ENCODE measurements around the gene MED12L. TPM values are rescaled to one million over a fixed set of nuclear protein-coding genes. Genes with fewer than 3 reads are reported as not detected.
A peak's percentile ranks its signal among the peaks of the same experiment; 100 is the strongest.

The MED12L gene
- total RNA-seq, 6 donors from 2014 or later, result 0.27 to 1.5 (median 0.31) TPM; not detected in 2

DNA sequence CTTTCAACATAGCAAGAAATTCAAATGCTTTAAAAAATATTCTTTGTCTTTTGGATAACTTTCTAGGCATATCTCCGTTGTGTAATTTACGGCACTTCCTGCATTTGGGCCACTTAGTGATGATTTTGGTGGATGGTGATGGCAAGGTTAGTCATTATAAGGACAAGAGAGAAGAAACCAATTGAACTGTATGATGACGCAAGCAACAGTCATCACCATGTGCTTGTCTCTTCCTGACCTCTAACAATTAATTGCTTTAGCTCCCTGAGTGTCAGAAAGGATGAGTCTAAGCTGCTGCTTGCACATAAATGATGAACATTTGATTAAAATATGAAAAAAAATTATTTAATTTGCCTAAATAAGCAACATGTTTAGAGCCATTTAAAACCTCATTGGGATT lies 310.3 kb downstream of the MED12L start:
- Histone ChIP-seq H3K4me3 (no peak overlapping the region), H3K9me3 (no peaks in the 10 kb centered on the region), H3K36me3 (no peaks in the 10 kb centered on the region), H3K4me1 (no peaks in the 10 kb centered on the region), H3K27me3 (no peaks in the 10 kb centered on the region), H3K27ac (no peak overlapping the region)
- TF ChIP-seq POLR2A (IDR thresholded peaks at IDR 0.05) (no peak), POLR2AphosphoS5 (IDR thresholded peaks at IDR 0.05) (no peak), EP300 (IDR thresholded peaks at IDR 0.05) (no peak)
- TF ChIP-seq, protein P1, sequence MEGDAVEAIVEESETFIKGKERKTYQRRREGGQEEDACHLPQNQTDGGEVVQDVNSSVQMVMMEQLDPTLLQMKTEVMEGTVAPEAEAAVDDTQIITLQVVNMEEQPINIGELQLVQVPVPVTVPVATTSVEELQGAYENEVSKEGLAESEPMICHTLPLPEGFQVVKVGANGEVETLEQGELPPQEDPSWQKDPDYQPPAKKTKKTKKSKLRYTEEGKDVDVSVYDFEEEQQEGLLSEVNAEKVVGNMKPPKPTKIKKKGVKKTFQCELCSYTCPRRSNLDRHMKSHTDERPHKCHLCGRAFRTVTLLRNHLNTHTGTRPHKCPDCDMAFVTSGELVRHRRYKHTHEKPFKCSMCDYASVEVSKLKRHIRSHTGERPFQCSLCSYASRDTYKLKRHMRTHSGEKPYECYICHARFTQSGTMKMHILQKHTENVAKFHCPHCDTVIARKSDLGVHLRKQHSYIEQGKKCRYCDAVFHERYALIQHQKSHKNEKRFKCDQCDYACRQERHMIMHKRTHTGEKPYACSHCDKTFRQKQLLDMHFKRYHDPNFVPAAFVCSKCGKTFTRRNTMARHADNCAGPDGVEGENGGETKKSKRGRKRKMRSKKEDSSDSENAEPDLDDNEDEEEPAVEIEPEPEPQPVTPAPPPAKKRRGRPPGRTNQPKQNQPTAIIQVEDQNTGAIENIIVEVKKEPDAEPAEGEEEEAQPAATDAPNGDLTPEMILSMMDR (IDR thresholded peaks at IDR 0.05), result no peak
- ATAC-seq (ENCODE audit: low FRiP score in 2 of 2) (no peak), DNase-seq (no peak)
- WGBS, 2 donors, result 83 to 89% methylated on average over 3 of the region's 3 CpGs

- H3K27ac ChIP-seq, result no peak overlapping the region
- H3K4me3 ChIP-seq, result no peak overlapping the region
- no peaks in the 10 kb centered on the region for H3K36me3 ChIP-seq
- ATAC-seq (ENCODE audit: low FRiP score in 2 of 2) (no peak), DNase-seq (no peak)
- H3K4me1 ChIP-seq, result no peaks in the 10 kb centered on the region
- WGBS, 2 donors, result 68 to 74% methylated on average over 5 of the region's 5 CpGs
- TF ChIP-seq POLR2A (IDR thresholded peaks at IDR 0.05) (no peak), EP300 (IDR thresholded peaks at IDR 0.05) (no peak), POLR2AphosphoS5 (IDR thresholded peaks at IDR 0.05) (no peak)
- TF ChIP-seq, protein P1 (IDR thresholded peaks at IDR 0.05), result no peak
- H3K9me3 ChIP-seq, result no peaks in the 10 kb centered on the region
- no peaks in the 10 kb centered on the region for H3K27me3 ChIP-seq
Measured at GRCh38 chr3:151398895-151399294, 313.4 kb downstream of the MED12L start.

DNA sequence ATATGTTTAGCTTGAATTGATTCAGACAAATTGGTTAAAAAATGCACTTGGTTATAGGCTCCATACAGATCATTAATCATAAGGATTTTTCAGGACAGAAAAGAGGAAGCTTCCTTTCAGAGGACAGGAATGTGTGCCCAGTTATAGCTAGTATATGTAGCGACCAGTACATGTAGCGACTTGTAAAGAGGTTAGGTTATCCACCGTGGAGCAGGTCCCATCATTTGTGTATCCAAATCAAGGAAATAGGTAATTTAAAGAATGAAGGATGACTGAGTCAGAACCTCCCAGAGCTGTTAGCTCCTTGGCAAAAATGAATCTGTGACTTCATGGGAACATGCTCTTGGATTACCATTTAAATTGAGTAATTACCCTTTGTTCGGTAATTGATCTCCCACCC lies 314.9 kb downstream of the MED12L start:
- no peaks in the 10 kb centered on the region for H3K27me3 ChIP-seq
- ATAC-seq (ENCODE audit: low FRiP score in 2 of 2) (no peak), DNase-seq (no peak)
- H3K9me3 ChIP-seq, result no peaks in the 10 kb centered on the region
- H3K27ac ChIP-seq, result no peak overlapping the region
- no peaks in the 10 kb centered on the region for H3K36me3 ChIP-seq
- H3K4me3 ChIP-seq, result no peak overlapping the region
- 84 to 91% methylated on average over 4 of the region's 4 CpGs for WGBS, 2 donors
- TF ChIP-seq POLR2AphosphoS5 (IDR thresholded peaks at IDR 0.05) (no peak), POLR2A (IDR thresholded peaks at IDR 0.05) (no peak), EP300 (IDR thresholded peaks at IDR 0.05) (no peak)
- TF ChIP-seq, protein P1 (IDR thresholded peaks at IDR 0.05), result no peak
- no peaks in the 10 kb centered on the region for H3K4me1 ChIP-seq

DNA sequence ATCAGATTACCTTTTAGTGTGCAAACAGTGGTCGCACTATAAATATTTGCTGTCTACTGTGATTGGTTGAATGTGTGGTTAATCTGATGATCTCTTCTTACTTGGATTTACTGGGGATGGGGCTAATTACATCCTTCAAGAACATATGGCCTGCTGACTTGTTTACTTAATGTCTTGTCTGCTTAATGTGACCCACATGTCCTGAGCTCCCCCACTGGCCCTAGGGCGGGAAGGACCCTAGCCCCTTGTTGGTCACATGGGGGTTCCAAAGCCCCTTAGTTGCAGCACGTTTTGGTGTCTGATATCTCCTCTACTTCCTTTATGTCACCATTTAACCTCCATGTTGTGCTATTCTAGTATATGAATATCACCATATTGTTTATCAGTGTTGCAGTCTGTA lies 316.9 kb downstream of the MED12L start:
- WGBS, 2 donors, result 71 to 79% methylated on average over 3 of the region's 3 CpGs
- no peaks in the 10 kb centered on the region for H3K9me3 ChIP-seq
- no peak overlapping the region for H3K4me3 ChIP-seq
- H3K27ac ChIP-seq, result no peak overlapping the region
- ATAC-seq (ENCODE audit: low FRiP score in 2 of 2), result no peak
- no peaks in the 10 kb centered on the region for H3K36me3 ChIP-seq
- no peaks in the 10 kb centered on the region for H3K4me1 ChIP-seq
- no peak for DNase-seq
- no peak for TF ChIP-seq POLR2A (IDR thresholded peaks at IDR 0.05)
- TF ChIP-seq, protein P1 (IDR thresholded peaks at IDR 0.05), result no peak
- TF ChIP-seq POLR2AphosphoS5 (IDR thresholded peaks at IDR 0.05), result no peak
- TF ChIP-seq EP300 (IDR thresholded peaks at IDR 0.05), result no peak
- no peaks in the 10 kb centered on the region for H3K27me3 ChIP-seq

GRCh38 chr3:151403246-151403645 lies 317.8 kb downstream of the MED12L start:
- Histone ChIP-seq H3K27me3 (no peaks in the 10 kb centered on the region), H3K4me1 (no peaks in the 10 kb centered on the region), H3K9me3 (no peaks in the 10 kb centered on the region), H3K36me3 (no peaks in the 10 kb centered on the region), H3K27ac (no peak overlapping the region), H3K4me3 (no peak overlapping the region)
- TF ChIP-seq, protein P1 (IDR thresholded peaks at IDR 0.05), result no peak
- TF ChIP-seq EP300 (IDR thresholded peaks at IDR 0.05) (no peak), POLR2AphosphoS5 (IDR thresholded peaks at IDR 0.05) (no peak), POLR2A (IDR thresholded peaks at IDR 0.05) (no peak)
- ATAC-seq (ENCODE audit: low FRiP score in 2 of 2), result peak in 1 of 2 donors; percentile 73
- 82 to 89% methylated on average over 2 of the region's 2 CpGs for WGBS, 2 donors
- DNase-seq, result no peak

All from upper lobe of left lung (tissue), 6 donors.